ENCODE measurements around the gene PIK3R6. TPM values are rescaled to one million over a fixed set of nuclear protein-coding genes. Genes with fewer than 3 reads are reported as not detected.

Gene PIK3R6
- total RNA-seq, 1 donor: not detected

DNA sequence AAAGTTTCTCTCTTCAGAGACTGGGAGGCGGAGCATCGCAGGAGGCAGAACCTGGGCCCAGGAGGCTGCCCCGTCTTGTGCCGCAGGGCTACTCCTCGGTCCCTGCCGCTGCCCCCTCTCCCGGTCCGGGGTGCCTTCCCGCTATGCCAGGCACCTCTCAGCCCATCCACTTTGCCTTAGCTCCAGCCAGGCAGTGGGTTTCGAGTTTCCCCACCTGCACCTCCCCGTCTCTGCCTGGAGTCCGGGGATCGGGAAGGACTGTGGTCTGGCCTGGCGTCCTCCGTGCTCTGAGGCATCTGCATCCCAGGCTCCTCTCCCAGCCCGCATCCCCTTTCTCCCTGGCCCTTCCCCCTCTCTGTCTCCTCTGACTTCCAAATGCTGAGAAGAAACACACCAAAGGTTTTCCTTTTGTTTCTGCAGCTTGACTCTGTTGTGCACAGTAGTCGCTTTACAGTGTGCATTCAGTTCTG is 26.8 kb upstream of the PIK3R6 start:
- DNase-seq (ENCODE audit: low read depth): no peak
- H3K4me3 ChIP-seq (ENCODE audit: low read depth, low read length): no peak overlapping the region
- TF ChIP-seq, protein P1, sequence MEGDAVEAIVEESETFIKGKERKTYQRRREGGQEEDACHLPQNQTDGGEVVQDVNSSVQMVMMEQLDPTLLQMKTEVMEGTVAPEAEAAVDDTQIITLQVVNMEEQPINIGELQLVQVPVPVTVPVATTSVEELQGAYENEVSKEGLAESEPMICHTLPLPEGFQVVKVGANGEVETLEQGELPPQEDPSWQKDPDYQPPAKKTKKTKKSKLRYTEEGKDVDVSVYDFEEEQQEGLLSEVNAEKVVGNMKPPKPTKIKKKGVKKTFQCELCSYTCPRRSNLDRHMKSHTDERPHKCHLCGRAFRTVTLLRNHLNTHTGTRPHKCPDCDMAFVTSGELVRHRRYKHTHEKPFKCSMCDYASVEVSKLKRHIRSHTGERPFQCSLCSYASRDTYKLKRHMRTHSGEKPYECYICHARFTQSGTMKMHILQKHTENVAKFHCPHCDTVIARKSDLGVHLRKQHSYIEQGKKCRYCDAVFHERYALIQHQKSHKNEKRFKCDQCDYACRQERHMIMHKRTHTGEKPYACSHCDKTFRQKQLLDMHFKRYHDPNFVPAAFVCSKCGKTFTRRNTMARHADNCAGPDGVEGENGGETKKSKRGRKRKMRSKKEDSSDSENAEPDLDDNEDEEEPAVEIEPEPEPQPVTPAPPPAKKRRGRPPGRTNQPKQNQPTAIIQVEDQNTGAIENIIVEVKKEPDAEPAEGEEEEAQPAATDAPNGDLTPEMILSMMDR (IDR thresholded peaks at IDR 0.05; ENCODE audit: insufficient read depth, low read length): no peak

DNA sequence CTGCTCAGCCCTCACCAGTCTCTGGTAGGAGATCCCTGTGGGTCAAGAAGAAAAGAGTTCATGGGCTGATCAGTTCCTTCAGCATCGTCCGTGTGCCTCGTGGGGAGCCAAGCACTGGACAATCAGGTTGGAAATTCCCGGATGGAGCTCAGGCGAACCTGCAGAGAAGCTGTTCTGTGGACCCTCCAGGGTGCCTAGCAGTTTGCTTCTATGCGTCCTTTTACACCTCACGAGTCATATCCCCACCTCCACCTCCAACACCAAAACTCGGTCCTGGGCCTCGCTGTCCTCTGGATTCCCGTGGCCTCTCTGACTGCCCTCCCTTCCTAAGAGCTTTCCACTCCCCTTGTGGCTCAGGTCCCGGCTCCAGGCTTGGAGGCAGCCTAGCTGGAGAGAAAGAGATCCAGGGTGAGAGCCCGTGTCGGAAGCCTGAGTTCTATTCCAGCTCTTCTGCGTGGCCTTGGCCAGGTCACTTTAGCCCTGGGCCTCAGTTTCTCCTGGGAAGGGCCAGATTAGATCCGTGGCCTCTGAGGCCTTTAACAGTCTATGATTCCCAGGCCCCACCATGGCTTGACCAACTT is 26.2 kb upstream of the PIK3R6 start:
- no peak for DNase-seq (ENCODE audit: low read depth)
- TF ChIP-seq, protein P1 (IDR thresholded peaks at IDR 0.05; ENCODE audit: insufficient read depth, low read length): no peak
- H3K4me3 ChIP-seq (ENCODE audit: low read depth, low read length): no peak overlapping the region

- H3K4me3 ChIP-seq (ENCODE audit: low read depth, low read length): no peak overlapping the region
- TF ChIP-seq, protein P1 (IDR thresholded peaks at IDR 0.05; ENCODE audit: insufficient read depth, low read length): no peak
- no peak for DNase-seq (ENCODE audit: low read depth)
Observed at GRCh38 chr17:8893059-8893458, 25.6 kb upstream of the PIK3R6 start.

DNA sequence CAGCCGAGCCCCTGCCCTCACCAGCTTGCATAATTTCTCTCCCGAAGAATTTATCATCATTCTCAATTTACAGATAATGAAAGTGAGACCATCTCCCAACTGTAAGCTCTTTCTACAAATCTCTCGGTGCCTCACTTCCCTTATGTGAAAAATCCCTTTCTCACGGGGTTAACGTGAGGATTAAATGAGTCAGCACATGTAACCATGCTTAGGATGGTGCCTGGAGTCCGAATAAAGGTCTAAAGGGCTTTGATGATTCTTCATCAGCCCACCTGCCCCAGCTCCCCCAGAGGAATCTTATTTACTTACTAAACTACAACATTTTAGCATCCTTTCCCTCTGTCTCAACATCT is 24.8 kb upstream of the PIK3R6 start:
- TF ChIP-seq, protein P1 (IDR thresholded peaks at IDR 0.05; ENCODE audit: insufficient read depth, low read length): no peak
- DNase-seq (ENCODE audit: low read depth): no peak
- H3K4me3 ChIP-seq (ENCODE audit: low read depth, low read length): no peak overlapping the region

GRCh38 chr17:8890671-8891070 is 23.2 kb upstream of the PIK3R6 start:
- no peak overlapping the region for H3K4me3 ChIP-seq (ENCODE audit: low read depth, low read length)
- no peak for DNase-seq (ENCODE audit: low read depth)
- TF ChIP-seq, protein P1 (IDR thresholded peaks at IDR 0.05; ENCODE audit: insufficient read depth, low read length): no peak

DNA sequence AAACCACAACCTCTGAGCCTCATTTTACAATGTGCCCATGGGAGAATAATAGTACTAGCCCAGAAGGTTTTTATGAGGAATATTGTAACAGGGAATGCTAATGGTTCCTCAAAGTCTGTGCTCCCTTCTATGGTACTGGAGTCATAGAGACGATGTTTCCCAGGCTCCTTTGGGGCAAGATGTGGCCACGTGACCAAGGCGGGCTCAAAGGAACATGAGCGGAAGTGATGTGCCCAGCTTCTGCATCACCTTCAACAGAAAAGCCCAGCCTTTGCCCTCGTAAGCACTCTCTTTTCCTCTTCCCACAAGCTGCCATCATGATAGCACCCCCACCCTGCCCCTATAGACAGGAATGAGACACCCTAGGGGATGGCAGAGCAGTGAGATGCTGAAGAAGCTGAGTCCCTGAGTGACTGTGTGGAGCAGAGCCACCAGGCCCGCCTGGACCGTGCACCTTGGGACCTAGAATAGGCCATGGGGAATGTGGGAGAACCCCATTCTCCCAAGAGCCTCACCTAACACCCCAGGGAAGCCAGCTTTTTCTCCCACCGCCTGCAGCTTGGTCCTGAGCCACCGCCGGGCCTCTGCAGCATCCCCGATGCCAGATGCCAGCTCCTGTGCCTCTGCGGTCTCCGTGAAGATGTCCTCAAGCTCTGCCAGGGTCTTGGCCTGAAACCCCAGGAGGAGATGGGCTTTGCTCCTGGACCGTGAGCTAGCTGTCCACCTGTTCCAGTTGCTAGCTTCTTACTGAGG is 22.2 kb upstream of the PIK3R6 start:
- no peak for DNase-seq (ENCODE audit: low read depth)

More for the DNA sequence above, 22.2 kb upstream of the PIK3R6 start:
- TF ChIP-seq, protein P1 (IDR thresholded peaks at IDR 0.05; ENCODE audit: insufficient read depth, low read length): no peak
- no peak overlapping the region for H3K4me3 ChIP-seq (ENCODE audit: low read depth, low read length)
